Hippocampal formation (tissue), 2 donors: ENCODE results near the gene CCDC6.
A peak's percentile ranks its signal among the peaks of the same experiment; 100 is the strongest.

ENCODE experiments used
- DNase-seq, 2 donors: peaks; one replicate each; lab custom pipeline; 2025; lab: John Stamatoyannopoulos, UW

Gene CCDC6

DNA sequence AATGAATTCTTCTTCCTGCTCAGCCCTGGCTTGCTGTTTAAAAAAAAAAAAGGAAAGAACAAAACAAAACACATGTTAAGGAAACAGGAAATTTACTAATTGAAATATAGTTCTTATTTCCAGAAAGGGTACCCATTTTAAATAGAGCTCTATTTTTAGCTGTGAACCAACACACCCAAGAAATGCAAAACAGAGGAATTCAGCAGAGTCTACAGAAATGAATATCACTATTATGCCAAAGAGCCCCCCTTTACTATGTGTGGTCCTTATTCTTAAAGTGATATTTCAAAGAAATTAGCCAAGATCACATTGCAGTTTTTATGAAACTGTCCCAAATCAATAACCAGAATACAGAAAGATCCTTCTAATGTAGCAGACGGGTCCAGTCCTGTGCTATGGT lies 53.7 kb downstream of the CCDC6 start:
- no peak for DNase-seq

DNA sequence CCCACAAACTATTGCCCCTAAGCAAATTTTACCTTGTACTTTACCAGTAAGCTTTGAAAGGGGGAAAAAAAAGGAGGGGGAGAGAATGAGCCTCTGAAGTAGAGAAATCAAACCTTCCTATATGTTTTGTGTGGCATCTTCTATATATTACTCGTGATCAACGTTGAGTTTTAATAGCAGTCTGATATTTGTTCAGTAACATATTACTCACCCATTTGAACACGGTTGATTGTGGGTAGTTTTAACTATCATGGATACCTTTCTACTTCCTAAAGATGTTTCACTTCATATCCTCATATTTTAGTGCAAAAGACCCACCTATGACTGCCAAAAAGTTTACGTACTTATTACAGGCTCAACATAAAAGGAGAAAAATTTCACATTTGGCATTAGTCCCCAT lies 54.5 kb downstream of the CCDC6 start:
- no peak for DNase-seq

DNA sequence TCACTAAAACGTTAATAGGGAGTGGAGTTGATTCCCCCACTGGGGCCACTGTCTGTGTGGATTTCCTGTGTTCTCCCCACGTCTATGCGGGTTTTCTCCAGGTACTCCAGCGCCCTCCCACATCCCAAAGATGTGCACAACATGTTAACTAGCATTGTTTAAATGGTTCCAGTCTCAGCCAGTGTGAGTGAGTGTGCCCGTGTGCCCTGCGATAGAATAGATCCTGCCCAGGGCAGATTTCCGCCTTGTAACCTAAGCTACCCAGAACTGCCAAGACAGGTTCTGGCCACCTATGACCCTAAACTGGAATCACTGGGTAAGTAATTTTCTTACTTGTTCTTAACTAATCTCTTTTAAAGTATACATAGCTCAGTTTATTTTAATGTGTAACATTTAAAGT lies 58.5 kb downstream of the CCDC6 start:
- DNase-seq = no peak

GRCh38 chr10:59847326-59847725 lies 59.0 kb downstream of the CCDC6 start:
- DNase-seq = no peak

DNA sequence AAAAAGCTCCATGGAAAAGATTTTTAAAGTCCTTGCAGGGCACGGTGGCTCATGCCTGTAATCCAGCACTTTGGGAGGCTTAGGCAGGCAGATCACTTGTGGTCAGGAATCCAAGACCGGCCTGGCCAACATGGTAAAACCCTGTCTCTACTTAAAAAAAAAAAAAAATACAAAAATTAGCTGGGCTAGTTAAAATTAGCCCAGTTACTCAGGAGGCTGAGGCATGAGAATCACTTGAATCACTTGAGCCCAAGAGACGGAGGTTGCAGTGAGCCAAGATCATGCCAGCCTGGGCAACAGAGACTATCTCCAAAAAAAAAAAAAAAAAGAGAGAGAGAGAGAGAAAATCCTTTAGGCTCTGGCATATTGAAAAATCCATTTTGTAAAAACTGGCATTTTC lies 61.9 kb downstream of the CCDC6 start:
- DNase-seq = no peak

- no peak for DNase-seq
Measured at GRCh38 chr10:59843748-59844147, 62.6 kb downstream of the CCDC6 start.

- DNase-seq = no peak
Measured at GRCh38 chr10:59839576-59839975, 66.8 kb downstream of the CCDC6 start.

DNA sequence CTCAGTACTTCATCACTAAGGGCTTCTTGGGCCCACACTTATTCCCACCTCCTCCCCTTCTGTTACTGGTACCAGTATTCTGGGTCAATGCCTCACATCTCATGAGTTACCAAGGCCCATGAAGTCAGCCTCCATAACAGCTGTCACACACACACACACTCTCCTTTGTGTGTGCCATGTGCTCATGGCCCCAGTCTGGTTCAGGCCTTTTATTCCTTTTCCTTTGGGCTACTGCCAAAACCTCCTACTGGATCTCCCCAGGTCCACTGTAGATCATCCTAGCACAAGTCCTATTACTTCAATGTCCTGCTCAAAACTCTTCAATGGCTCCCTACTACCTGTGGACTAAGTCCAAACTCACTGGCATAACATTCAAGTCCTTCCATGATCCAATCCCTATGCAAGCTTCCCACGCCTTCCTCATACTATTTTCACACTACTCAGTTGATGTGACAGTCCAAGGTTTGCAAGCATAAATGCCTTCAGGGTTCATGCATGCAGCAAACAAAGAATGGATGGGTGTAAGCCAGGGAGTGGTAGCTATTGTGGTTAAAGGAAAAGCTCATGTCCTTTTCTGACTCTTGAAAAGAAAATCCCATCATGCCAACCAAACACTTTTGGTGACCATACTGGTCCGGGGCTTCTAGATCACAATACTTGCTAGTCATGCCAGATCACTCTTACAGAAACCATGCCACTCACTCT lies 68.1 kb downstream of the CCDC6 start:
- DNase-seq = no peak

DNA sequence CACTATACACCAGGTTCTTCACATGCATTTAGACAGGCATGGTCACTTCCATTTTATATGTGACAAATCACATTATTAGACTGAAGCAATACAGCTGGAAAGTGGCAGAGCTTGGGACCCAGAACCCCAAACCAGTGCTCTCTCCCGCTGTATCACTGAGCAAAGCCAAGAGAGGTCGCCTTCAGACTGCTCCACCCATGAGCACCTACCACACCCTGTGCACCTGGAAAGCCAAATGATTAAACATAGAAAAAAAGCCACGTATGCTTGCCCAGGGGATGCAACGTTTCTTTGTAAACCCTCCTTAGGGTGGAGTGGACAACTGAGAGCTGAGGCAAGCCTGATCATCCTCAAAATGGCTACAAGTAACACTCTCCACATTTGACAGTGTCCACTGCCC lies 72.5 kb downstream of the CCDC6 start:
- DNase-seq = no peak

- DNase-seq = no peak
Measured at GRCh38 chr10:59832506-59832905, 73.8 kb downstream of the CCDC6 start.

- no peak for DNase-seq
Measured at GRCh38 chr10:59831658-59832503, 74.5 kb downstream of the CCDC6 start.

- DNase-seq = peak; percentile 8 to 29
Measured at GRCh38 chr10:59830601-59831259, 75.6 kb downstream of the CCDC6 start.

- DNase-seq = no peak
Measured at GRCh38 chr10:59829601-59830000, 76.8 kb downstream of the CCDC6 start.

GRCh38 chr10:59829024-59829423 lies 77.3 kb downstream of the CCDC6 start:
- DNase-seq = no peak

GRCh38 chr10:59825932-59826331 lies 80.4 kb downstream of the CCDC6 start:
- no peak for DNase-seq

DNA sequence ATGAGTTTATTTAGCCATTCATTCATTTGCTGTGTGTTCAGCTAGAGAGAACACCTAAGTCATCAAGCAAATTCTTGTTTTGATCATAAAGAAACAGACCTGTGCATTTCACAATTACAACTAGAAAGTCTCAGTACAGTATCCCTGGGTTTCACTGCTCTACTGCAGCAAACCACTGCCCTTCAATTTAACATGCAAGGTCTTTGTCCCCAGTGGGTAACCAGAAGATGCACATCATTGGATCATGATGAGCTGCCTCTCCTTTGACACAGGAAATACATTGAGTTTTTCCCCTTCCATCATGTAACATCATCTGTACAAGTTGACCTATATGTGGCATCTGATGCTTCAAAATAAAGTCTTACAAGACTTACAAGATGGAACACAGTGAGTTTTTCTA lies 82.6 kb downstream of the CCDC6 start:
- no peak for DNase-seq

GRCh38 chr10:59823111-59823510 lies 83.2 kb downstream of the CCDC6 start:
- no peak for DNase-seq

DNA sequence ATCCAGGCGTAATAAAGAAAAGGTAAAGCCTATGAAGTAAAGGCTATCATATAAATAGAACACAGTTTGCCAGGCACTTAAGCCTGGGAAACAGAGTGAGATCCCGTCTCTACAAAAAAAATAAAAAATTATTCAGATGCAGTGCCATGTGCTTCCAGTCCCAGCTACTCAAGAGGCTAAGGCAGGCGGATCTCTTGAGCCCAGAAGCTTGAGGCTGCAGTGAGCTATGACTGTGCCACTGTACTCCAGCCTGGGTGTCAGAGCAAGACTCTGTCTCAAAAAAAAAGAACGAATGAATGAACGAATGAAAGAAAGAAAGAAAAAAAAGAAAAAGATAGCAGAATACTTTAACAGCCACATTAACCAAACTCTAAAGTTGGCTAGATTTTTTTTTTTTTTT lies 85.9 kb downstream of the CCDC6 start:
- DNase-seq = no peak

DNA sequence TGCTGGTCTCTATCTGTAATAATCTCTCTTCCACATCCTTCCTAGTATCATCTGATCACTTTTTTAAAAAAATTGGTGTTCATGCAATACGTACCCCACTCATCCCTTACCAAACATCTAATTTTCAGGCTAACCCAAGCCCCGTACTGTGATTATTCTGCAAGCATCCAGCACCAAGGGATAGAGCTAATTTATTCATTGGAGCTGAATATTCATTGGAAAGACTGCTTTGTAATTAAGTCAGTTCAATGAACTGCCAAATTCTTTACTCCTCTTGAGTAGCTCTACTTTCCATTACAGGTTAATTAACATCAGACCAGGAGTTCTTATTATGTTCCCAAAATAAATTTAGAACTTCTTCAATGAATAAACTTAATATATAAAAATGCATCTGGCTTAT lies 86.7 kb downstream of the CCDC6 start:
- no peak for DNase-seq

- DNase-seq = no peak
Measured at GRCh38 chr10:59819265-59819664, 87.1 kb downstream of the CCDC6 start.

- DNase-seq = no peak
Measured at GRCh38 chr10:59817773-59818172, 88.6 kb downstream of the CCDC6 start.

DNA sequence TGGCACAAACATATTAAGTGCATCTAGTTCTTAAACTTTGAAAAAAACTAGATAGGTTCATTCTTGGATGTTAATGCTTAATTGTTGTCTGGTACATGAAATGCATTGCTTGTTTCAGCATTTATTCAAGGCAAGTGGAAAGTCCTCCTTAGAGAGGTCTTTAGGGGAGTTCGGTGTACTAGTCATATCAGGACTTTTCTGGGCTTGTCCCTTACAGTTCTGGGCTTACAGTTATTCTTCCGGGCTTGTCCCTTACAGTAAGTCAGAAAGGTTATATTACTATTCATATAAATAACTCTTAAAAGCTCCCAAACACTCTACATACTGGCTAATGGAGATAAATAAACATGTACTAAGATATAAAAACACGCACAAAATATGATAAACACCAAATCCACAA lies 91.5 kb downstream of the CCDC6 start:
- DNase-seq = no peak

DNA sequence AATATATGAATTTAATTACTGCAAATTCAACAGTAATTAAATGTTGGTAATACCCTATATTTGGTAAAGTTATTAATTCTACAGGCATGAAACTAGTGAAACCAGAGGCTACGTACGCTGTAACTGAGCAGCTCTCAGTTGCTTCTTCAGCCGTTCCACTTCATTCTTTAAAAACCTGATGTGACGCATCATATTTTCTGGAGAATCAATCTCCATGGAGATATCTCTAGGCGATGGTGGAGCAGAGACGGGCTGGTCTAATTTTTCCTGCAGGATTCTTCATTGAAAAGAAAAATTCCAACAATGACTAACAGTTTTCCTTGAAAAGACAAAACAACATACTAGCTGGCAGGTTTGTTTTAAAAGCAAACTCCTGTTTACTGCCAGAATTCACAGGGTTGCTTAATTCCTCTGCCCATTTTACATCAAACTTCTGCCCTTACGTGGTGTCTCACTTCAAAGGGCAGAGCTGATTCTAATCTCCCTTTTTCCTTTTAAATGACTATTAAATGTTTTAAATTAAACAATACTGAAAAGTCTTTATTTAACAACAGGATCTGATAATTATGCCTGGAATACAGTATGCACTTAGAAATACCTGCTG lies 93.7 kb downstream of the CCDC6 start:
- DNase-seq = no peak
